Neutrophil (primary cell): Measurements from ENCODE around the gene MARCHF9.

Source experiments
- H3K27ac ChIP-seq: fragments of 200-600 bp; sonication (generic); 2 replicates; pipeline ENCODE4 v1.5.1; 2016; ENCODE audit warnings: mild to moderate bottlenecking, moderate library complexity
- H3K27me3 ChIP-seq: fragments of 200-600 bp; sonication (generic); 2 replicates; pipeline ENCODE4 v1.6.0; 2016; ENCODE audit warnings: mild to moderate bottlenecking
- H3K36me3 ChIP-seq: fragments of 200-600 bp; sonication (generic); 2 replicates; pipeline ENCODE4 v1.5.1; 2017
- H3K4me1 ChIP-seq, 2 experiments: fragments of 200-600 bp in 1 of 2; sonication (generic) in 1 of 2; 1 replicate in 1 of 2; 2 replicates in 1 of 2; pipeline versions ENCODE4 v1.5.1 to v1.6.1; 2013 to 2016; ENCODE audit warnings: low read depth in 1 of 2, low read length in 1 of 2, mild to moderate bottlenecking in 1 of 2, moderate library complexity in 1 of 2; ENCODE audit not compliant: control insufficient read depth in 1 of 2, insufficient read depth in 1 of 2
- H3K4me3 ChIP-seq, 2 experiments: fragments of 200-600 bp in 1 of 2; sonication (generic) in 1 of 2; 1 replicate in 1 of 2; 2 replicates in 1 of 2; pipeline ENCODE4 v1.5.1; 2013 to 2016; ENCODE audit warnings: low read depth in 1 of 2, low read length in 1 of 2, mild to moderate bottlenecking in 1 of 2, moderate library complexity in 1 of 2
- H3K9me3 ChIP-seq: fragments of 200-600 bp; sonication (generic); 2 replicates; pipeline ENCODE4 v1.5.1; 2016
- CTCF ChIP-seq: fragments of 200-600 bp; sonication (generic); IDR thresholded peaks from 2 replicates; pipeline ENCODE4 v1.5.1; 2016; ENCODE audit warnings: antibody characterized with exemption

MARCHF9 gene

DNA sequence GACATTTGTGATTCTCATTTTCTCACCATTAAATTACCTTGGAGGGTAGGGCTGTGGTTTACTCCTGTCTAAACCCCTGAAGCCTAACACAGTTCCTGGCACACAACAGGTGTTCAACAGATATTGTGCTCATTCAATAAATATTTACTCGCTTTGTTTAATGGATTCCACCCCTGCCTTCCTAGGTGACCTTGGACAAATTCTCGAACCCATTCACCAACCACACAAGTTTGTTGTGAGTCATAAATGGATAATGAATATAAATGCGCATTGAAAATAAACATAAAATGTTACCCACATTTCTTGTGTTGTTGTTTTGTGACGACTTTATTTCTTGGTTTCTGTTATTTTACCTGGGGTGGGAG lies 27.3 kb downstream of the MARCHF9 start:
- Histone ChIP-seq H3K4me3 (peak overlapping the region; percentile 70 to 83), H3K27me3 (no peaks in the 10 kb centered on the region), H3K27ac (peak overlapping the region; percentile 71), H3K4me1 (peaks cover 26 to 30% of the 10 kb centered on the region in 2 experiments), H3K9me3 (no peaks in the 10 kb centered on the region), H3K36me3 (peaks cover 19% of the 10 kb centered on the region)
- TF ChIP-seq CTCF: no peak

GRCh38 chr12:57782608-57783465 lies 27.9 kb downstream of the MARCHF9 start, which contains the start of gene TSFM:
TSFM (plus strand) TSS chr12:57782787; CDS start chr12:57782802, 15 bp downstream.
- no peaks in the 10 kb centered on the region for H3K9me3 ChIP-seq
- H3K4me1 ChIP-seq: peaks cover 26 to 30% of the 10 kb centered on the region in 2 experiments
- peak; percentile 93 for TF ChIP-seq CTCF
- H3K4me3 ChIP-seq: peak within 1 kb of the TSS; percentile 70 to 83
- no peaks in the 10 kb centered on the region for H3K27me3 ChIP-seq
- H3K36me3 ChIP-seq: peaks cover 24% of the 10 kb centered on the region
- H3K27ac ChIP-seq: peak within 1 kb of the TSS; percentile 71

- Histone ChIP-seq H3K9me3 (no peaks in the 10 kb centered on the region), H3K27me3 (no peaks in the 10 kb centered on the region), H3K4me3 (peak overlapping the region; percentile 70 to 83), H3K36me3 (peaks cover 27% of the 10 kb centered on the region), H3K27ac (no peak overlapping the region), H3K4me1 (peaks cover 26 to 30% of the 10 kb centered on the region in 2 experiments)
- no peak for TF ChIP-seq CTCF
Observed at GRCh38 chr12:57783466-57783801, 28.5 kb downstream of the MARCHF9 start.

- Histone ChIP-seq H3K4me3 (no peak overlapping the region), H3K9me3 (no peaks in the 10 kb centered on the region), H3K27ac (no peak overlapping the region), H3K4me1 (peaks cover 26 to 30% of the 10 kb centered on the region in 2 experiments), H3K27me3 (no peaks in the 10 kb centered on the region), H3K36me3 (peaks cover 31% of the 10 kb centered on the region)
- TF ChIP-seq CTCF: no peak
Observed at GRCh38 chr12:57783861-57784260, 29.0 kb downstream of the MARCHF9 start.

DNA sequence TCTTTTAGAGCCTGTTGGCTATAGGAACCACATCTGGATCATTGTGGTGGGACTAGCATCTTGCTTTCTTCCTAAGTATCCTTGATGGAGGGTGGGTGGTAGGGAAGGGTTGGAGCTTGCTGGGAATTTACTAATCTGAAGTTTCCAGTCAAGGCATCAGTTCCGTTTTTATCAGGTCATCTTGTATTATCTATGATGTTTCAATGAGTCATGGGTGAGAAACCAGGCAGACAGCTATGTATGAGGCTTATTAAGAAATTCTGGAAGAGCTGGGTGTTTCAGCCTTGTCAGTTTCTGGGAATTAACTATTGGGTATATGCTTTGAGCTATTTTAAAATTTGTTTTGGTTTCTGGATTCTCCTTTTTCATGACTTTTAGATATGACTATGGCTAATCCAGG lies 39.0 kb downstream of the MARCHF9 start:
- Histone ChIP-seq H3K4me1 (peaks cover 7 to 8% of the 10 kb centered on the region in 2 experiments), H3K4me3 (no peak overlapping the region), H3K27ac (no peak overlapping the region), H3K27me3 (no peaks in the 10 kb centered on the region), H3K9me3 (no peaks in the 10 kb centered on the region), H3K36me3 (peaks cover 60% of the 10 kb centered on the region)
- no peak for TF ChIP-seq CTCF
